GM19397 (cell line): ENCODE measurements around the gene METTL9.
"Not testable (repeated sequence)": the region's sequence is repeated elsewhere in the genome, so short reads cannot be mapped to it uniquely, and the experiment has no call there.

ENCODE experiments used
- ATAC-seq: cut with Tn5 transposase; IDR thresholded peaks from one replicate; pipeline ENCODE4 v1.9.1; 2021; ENCODE audit warnings: mild to moderate bottlenecking, moderate library complexity; ENCODE audit not compliant: unreplicated experiment

The METTL9 gene

DNA sequence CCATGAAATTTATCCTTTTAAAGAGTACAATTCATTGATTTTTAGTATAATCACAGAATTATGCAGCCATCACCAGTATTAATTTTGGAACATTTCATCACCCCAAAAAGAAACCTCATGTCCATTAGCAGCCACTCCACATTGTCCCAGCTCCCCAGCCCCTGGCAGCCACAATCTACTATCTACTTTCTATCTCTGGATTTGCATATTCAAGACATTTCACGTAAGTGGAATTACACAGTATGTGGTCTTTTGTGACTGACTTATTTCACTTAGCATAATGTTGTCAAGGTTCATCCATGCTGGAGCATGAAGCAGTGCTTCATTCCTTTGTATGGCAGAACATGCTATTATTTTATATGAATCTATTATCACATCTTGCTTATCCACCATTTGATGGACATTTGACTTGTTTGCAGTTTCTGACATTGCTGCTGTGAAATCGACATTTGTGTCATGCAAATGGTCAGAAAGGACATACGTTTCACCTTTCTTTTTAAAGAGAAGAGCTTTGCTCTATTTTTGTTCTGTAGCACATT lies 10.7 kb downstream of the METTL9 start:
- ATAC-seq = no peak

DNA sequence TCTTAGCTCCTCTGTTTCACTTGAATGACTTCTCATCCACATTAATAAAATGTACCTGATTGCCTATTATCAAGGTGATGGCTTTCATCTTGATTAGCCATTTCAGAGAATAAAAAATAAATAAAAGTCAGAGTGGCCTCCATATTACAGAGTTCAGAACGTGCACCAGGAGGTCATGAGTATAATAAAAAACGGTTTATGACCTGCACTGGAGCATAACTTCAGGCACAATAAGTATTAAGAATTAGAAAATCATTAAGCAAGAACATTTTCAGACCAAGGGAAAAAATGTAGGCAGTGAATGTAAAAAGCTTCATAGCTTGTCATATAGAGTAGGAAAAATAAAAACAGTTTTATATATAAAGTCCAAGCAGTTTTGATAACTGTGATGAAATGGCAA lies 11.4 kb downstream of the METTL9 start:
- no peak for ATAC-seq

DNA sequence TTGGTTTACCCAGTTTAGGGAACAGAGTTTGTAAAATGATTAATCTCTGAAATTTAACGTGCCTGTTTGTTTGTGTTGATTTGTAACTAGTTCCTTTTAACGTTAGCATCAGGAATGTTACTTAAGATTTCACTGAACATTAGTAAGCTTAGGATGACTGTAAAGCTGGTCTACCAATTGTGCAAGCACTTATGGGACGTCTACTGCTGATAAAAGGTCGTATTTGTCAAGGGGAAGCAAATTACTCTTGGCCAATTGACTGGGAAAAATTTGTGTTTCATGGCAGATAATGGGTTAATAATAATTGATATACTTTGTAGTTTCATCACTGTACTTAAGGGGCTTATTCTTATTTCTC lies 11.8 kb downstream of the METTL9 start:
- ATAC-seq = no peak

DNA sequence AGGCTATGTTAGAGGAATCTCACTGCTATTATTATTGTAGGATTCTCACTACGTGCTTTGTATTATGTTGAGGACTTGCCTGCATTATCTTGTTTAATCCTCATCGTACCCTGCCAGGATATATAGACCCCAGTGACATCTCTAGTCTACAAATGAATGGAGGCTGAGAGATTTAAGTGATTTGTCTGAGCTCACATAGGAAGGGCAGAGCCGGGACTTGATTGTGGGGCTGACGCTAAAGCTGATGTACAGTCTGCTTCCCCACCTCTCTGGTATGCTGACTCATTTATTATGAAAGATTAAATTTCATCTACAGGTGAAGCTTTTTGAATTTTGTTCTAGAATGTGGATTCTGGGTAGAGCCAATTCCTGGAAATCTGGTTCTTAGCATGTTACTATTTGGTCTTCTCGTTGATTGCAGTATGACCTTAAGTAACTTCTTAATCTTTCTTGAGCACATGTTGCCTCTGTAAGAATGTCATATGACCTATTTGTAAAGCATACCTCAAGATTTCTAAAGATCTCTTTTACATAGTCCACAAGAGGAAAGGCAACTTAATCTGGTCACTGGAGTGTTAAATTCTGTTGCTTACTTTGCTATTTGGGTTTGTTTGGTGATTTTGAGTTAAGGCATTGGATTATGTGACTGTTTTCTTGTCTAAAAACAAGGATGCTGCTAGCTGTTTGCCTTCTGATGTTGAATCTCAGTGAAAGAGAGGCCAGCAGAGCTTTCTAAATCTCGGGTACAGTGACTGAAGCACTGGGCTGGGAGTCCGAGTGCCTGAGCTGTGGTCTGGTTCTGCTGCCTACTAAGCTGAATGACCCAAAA lies 12.4 kb downstream of the METTL9 start:
- no peak for ATAC-seq

DNA sequence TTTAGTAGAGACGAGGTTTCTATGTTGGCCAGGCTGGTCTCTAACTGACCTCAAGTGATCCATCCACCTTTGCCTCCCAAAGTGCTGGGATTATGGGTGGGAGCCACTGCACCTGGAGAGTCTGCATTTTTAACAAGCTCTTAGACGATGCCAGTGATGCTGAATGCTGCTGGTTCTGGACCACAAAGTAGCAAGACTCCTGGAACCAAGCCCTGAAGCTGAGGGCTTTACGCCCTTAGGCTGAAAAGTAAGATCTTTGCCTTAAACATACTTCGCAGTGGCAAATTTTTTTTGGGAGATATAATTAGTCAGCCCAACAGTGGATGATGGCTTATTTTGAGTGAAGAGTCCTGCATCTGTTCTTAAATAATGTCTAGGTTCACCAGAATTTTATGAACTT lies 14.0 kb downstream of the METTL9 start:
- no peak for ATAC-seq

DNA sequence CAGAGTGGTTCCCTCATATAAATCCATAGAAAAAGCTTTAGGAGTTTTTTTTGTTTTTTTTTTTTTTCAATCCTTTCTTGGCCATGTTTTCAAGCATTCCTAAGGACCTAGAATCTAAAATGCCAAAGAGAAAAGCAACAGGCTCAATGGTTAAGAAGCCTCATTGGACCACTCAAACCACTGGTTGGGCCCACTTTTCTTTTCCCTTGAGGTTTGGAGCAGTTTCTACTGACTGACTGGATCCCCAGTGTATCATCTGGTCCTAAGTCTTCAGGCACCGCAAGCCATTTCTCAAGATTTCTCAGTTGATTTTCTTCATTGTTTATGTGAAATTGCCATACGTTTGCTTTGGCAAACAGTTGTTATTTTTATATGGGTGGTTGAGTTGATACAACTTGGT lies 14.4 kb downstream of the METTL9 start:
- ATAC-seq = no peak

DNA sequence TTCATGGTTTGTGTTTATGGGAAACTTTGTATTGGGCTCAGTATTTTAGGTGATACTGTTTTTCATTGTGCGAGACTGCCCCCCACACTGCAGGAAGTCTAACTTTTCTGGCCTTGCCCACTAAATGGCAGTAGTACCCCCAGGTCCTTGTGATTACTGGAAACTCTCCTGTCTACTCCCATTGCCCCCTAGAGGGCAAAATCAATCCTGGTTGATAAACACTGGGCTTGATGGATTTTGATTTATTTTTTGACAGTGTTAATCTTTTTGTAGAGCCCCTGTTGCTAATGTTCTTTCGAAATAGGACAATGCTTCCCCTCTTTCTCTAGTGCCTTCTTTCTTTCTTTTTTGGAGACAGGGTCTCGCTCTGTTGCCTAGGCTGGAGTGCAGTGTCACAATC lies 15.5 kb downstream of the METTL9 start:
- ATAC-seq = no peak

DNA sequence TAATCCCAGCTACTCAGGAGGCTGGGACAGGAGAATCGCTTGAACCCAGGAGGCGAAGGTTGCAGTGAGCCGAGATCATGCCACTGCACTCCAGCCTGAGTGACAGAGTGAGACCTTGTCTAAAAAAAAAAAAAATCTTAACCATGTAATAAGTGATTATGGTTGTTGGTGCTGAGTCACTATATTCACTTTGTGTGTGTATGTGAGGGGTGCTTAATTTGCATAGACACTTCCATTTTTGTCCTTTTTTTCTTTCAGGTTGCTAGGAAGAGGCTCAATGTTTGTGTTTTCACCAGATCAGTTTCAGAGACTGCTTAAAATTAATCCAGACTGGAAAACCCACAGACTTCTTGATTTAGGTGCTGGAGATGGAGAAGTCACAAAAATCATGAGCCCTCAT lies 18.2 kb downstream of the METTL9 start:
- no peak for ATAC-seq

DNA sequence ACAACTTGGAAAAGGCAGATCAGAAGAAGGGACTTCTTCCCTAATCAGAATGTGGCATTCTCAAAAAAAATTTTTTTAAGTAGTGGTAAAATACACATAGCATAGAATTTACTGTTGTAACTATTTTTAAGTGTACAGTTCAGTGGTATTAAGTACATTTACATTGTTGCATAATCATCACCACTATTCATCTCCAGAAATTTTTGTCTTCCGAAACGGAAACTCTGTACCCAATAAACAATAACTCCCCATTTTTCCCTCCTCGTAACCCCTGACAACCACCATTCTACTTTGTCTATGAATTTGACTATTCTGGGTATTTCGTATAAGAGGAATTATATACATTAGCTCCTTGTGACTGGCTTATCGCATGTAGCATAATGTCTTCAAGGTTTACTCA lies 18.9 kb downstream of the METTL9 start:
- ATAC-seq = no peak

DNA sequence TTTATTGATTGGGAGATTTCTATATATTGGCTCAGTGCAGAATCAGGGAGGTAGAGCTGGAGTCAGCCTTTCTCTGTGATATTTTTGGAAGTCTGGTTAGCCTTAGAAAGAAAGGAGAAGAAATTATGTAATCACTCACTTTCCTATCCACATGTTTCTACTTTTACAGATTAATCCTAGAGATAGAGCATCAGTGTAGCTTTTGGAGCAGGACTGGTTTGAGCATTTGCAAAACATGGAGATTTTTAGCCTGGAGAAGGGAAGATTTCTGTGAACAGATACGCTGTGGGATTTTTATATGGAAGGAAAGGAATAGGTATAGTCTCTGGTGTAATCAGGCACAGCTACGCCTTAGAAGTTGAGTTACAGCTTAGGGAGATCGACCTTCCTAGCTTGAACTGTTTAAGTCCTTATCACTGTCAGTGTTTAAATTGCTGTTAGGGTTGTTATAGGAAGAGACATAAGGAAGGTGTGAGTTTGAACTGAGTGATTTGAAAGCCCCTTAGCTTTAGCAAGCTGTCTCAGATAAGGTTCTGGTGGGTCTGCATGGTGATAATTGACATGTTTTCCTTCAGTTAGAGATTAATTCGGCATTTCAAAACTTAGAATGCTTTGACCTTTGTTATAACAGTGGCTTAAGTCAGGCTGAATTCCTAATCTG lies 20.5 kb downstream of the METTL9 start:
- no peak for ATAC-seq

DNA sequence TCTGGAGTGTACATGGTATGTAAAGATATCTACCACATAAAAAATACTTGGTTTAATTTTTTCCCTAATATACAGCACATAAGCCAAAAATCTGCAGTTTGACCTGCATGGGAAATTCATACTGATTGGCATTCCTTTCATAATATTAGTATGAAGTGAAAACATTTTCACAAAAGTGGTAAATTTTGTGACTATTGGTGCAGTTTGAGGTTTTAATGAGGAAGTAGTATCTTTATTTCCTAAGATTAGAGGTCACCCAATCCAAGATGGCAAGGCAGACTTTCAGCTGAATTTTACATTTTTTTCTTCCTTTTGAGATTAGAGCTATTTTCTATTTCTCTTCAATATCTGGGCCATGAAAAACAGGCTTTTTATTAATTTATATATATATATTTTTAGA lies 21.2 kb downstream of the METTL9 start:
- no peak for ATAC-seq

DNA sequence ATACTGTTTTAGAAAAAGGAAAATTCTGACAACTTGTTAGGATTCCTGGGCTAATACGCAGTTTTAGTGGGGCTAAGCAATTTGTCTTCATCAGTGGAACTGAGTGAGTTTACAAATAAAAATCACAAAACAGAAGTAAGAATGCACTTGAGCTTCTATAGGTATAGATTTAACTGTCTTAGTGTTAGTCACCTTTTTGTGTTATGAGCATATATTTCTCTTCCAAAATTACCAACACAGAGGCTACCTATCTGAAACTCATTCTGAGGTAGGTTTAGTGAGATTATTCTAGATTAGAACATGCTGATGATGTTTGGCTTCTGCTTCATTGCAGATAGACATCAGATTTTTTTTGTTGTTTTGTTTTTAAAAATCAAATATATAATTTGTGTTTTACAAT lies 23.2 kb downstream of the METTL9 start:
- ATAC-seq = no peak

DNA sequence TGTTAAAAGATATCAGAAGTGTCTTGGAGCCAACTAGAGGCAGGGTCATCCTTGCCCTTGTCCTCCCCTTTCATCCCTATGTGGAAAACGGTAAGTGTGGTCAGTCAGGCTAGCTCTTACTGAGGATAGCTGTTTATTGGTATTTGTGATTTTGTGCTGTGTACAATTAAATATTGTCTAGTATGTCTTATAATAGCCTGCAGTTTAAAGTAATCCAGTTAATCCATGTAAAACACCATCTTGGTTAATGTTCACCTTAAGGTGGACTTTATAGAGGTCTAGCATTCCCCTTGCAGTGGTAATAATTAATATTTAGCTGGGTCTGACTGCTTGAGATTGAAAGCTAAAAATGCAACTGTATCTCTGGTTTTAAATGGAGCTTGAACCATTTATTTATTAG lies 25.6 kb downstream of the METTL9 start:
- no peak for ATAC-seq

DNA sequence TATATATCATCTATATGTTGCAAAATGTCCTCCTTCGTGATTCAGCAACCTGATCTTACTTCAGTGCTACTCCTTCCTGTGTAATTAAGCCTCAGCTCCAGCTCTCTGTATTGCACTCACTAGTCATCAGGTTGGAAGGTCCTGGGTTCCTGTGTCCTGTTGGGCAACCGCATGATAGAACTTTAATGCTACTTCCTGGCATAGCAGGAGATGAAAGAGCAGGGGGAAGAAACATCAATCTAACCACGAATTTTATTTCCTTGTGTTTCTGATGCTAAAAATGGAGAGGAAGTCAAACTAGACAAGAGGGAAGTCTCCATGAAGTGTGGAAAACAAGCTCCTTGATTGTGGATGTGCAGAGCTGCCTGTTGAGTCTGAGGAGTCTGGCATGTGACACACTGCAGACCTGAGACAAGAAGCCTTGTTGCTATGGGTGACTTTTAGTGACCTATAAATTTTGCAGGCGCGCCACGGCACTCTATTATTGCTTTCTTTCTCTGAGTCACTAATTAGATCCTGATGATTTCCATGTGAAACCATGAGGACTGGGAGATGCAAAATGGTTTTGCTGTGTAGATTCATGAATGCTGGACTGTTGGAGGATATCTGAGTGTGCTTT lies 27.4 kb downstream of the METTL9 start:
- ATAC-seq = no peak

DNA sequence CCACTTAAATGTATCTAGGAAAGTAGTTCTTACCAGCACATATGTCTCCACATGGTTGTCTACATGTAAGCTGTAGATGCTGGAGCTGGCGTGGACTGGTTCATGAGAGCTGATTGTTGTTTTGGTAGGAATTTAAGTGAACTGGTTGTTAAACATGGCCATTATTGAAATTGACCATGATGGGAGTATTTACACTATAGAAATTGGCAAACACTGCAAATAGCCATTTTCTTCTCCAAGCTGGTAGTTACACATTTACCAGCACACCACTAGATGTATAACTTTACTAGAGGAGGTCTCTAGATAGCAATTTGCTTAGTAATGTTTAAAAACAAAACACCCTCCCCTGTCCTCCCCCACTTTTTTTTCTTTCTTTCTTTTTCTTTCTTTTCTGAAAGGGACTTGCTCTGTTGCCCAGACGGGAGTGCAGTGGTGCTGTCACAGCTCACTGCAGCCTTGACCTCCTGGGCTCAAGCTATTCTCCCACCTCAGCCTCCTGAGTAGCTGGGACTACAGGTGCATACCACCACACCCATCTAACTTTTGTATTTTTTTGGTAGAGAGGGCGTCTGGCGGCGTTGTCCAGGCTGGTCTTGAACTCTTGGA lies 28.8 kb downstream of the METTL9 start:
- no peak for ATAC-seq

DNA sequence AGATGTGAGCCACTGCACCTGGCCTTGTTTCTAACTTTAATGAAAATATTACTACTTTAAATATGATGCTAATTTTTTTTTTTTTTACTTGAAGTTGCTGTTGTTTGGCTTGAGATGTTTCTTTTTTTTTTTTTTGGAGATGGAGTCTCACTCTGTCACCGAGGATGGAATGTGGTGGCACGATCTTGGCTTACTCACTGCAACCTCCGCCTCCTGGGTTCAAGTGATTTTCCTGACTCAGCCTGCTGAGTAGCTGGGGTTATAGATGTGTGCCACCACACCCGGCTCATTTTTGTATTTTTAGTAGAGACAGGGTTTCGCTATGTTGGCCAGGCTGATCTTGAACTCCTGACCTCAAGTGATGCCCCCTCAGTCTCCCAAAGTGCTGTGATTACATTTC lies 29.4 kb downstream of the METTL9 start:
- no peak for ATAC-seq

DNA sequence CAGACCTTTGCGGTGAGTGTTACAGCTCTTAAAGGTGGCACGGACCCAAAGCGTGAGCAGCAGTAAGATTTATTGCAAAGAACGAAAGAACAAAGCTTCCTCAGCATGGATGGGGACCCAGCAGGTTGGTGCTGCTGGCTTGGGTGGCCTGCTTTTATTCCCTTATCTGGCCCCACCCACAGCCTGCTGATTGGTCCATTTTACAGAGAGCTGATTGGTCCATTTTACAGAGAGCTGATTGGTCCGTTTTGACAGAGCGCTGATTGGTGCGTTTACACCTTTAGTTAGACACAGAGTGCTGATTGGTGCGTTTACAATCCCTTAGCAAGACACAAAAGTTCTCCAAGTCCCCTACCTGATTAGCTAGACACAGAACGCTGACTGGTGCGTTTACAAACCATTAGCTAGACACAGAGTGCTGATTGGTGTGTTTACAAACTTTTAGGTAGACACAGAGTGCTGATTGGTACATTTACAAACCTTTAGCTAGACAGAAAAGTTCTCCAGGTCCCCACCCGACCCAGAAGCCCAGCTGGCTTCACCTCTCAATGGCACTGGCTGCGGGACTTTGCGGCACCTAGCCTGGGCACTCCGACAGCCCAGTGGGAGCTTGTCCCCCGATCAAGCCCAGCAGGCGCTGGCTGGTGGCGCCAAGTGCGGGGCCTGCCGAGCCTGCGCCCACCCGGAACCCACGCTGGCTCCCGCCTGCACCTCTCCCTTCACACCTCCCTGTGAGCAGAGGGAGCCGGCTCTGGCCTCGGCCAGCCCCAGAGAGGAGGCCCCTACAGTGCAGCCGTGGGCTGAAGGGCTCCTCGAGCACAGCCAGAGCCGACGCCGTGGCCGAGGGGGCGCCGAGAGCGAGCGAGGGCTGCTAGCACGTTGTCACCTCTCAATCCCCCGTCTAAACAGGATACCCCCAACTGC lies 30.5 kb downstream of the METTL9 start:
- ATAC-seq = not testable (repeated sequence)

DNA sequence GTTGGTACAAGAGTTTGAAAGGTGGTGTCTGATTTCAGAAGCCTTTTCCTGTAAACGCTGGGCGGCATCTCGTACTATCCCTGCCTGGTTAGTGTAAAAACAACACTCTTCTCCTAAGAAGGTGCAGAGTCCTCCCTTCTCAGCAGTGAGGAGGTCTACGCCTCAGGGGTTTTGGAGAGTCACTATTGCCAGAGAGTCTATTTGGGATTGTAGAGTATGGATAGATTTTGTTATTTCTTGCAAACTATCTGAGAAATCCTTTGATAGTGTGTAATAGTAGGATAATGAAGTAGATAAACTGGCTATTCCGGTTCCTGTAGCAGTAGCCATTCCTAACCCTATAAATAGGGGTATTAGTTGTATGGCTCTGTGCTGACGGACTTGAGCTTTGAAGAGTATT lies 31.5 kb downstream of the METTL9 start:
- ATAC-seq = not testable (repeated sequence)

DNA sequence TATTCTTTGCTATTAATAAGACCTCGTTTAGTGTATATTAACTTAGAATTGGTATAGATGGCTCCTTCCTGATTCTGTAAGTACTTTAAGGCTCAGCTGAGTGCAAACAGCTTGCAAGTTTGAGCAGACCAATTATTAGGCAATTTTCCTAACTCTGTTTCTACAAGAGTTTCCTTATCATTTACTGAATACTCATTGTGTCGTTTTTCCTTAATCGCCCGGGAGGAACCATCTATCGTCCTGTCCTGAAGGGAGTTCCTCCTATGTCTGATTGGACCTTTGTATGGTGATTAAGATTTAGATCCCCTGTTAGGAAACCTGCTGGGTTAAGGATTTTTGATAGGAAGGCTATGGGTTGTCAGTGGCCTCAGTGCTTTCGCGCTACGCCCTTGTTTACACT lies 32.0 kb downstream of the METTL9 start:
- not testable (repeated sequence) for ATAC-seq

DNA sequence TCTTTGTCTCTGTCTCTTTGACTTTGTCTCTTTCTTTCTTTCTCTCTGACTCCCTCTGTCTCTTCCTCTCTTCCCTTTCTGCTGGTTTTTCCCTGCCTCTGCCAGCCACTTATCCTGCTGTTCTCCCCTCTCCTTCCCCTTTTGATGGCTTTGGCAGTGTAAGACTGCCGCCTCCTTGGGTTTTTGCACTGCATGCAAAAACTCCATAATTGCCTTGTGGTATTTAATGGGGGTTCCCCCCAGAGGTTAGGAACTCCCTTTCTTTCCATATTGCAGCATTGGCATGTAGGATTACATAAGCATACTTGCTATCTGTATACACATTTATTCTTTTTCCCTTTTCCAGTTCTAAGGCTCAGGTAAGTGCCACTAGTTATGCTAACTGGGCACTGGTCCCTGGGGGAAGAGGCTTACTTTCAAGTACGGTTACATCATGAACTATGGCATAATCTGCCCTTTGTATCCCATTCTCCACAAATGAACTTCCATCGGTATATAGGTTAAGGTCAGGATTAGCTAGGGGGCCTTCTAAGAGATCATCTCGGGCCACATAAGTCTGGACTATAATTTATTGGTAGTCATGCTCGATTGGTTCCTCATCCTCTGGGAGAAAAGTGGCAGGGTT lies 32.7 kb downstream of the METTL9 start:
- ATAC-seq = not testable (repeated sequence)
